GM18520 (cell line): Measurements from ENCODE around the gene NUMBL.

Experiments
- ATAC-seq: cut with Tn5 transposase; IDR thresholded peaks from one replicate; pipeline ENCODE4 v1.9.1; 2021; ENCODE audit not compliant: unreplicated experiment

The NUMBL gene

DNA sequence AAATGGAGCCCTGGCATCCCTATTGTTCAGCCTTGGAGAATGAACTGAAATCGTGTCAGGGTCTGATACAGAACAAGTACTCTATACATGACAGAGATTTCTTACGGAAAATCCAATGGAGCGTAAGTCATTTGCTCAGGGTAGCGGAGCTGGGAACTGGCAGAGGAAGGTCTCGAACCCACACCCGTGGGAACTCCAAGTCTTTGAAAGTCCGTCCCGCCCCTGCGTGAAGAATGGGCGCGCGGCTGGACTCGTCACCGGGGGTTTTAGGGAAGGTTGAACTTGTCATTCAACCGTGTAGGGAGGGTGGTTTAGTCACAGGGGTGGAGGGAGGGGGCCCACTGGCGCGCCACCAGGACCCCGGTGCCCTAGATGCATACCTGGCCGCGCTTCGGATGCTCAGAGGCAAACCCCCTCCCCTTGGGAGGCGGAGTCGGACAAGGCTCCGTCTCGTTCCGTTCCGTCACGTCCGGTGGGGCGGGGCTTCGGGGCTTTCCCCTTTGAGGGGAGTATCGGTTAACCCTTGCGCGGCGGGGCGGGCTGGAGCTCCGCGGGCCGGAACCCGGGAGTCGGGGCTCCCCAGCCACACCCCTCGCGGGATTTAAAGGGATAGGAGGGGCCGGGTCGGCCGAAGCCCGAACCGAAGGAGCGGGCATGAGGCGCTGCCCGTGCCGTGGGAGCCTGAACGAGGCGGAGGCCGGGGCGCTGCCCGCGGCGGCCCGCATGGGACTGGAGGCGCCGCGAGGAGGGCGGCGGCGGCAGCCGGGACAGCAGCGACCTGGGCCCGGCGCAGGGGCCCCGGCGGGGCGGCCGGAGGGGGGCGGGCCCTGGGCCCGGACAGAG is 26.3 kb upstream of the NUMBL start, which contains the start of the genes COQ8B and ITPKC:
COQ8B (minus strand) TSS at position 405 of the 843 bp plus-strand sequence. CDS start 2,254 bp downstream, outside the sequence.
ITPKC (plus strand) TSS at position 631 of the 843 bp plus-strand sequence; CDS start at position 655, 24 bp downstream.
- peak; percentile 68 for ATAC-seq

GRCh38 chr19:40716031-40716481 is 25.6 kb upstream of the NUMBL start:
- ATAC-seq = no peak

GRCh38 chr19:40714441-40715299 is 24.2 kb upstream of the NUMBL start:
- peak; percentile 41 for ATAC-seq

DNA sequence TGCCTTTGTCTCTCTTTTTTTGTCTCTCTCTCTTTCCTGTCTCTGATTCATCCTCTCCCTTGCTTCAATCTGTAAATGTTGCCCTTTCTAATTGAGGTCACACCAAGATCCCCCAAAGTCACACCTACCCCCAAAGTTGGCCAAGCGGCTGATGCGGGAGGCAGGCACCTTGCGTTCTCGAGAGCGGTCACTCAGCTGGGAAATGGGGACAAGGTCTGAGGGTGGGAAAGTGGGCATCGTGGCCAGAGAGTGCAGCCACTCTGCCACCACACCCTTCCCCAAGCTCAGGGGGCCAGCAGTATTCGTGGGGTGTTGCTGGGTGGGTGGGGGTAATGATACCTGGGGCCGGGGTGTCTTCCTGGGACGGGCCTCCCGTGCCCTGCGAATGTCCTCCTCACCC is 23.5 kb upstream of the NUMBL start:
- no peak for ATAC-seq

DNA sequence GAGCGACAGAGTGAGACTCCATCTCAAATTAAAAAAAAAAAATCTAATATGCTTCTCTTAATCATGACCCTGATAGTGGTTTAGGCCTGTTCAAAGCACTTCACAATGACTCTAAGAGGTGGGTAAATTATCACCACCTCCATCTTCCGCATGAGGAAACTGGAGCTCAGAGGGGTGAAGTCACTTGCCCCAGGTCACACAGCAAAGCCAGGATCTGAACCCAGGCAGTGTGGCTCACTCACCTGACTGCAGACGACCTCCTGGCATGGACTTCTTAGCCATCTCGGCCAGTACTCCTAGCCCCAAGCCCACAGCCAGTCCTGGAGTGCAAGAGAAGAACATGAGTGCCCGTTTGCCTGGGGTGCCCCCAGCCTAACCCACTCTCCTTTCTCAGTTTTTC is 19.4 kb upstream of the NUMBL start:
- no peak for ATAC-seq

GRCh38 chr19:40707615-40708014 is 17.2 kb upstream of the NUMBL start:
- no peak for ATAC-seq

DNA sequence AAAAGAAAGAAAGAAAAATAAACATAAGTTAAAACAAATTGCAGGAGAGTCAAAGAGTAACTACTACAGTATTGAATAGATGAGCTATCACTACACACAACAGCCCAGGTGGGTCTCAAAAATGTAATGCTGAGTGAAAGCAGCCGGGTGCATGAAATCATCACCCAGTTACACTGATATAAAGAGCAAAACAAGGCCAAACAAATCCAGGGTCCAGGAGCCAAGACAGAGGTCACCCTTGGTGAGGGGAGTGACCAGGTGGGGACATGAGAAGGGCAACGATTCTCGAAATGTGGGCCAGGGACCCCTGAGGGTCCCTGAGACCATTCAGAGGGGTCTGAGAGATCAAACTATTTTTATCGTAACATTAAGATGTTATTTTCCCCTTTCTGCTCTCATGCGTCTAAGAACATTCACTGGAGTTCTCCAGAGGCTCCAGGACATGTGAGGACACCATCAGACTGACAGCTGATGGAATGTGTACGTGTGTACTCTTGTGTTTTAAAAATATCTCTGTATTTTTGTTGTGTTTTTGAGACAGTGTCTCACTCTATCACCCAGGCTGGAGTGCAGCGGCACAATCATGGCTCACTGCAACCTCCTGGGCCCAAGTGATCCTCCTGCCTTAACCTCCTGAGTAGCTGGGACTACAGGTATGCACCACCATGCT is 15.6 kb upstream of the NUMBL start:
- no peak for ATAC-seq

- no peak for ATAC-seq
Observed at GRCh38 chr19:40705362-40705651, 14.9 kb upstream of the NUMBL start.

GRCh38 chr19:40704491-40705361 is 14.3 kb upstream of the NUMBL start:
- no peak for ATAC-seq

GRCh38 chr19:40703029-40703755 is 12.7 kb upstream of the NUMBL start:
- no peak for ATAC-seq

- ATAC-seq = no peak
Observed at GRCh38 chr19:40702337-40703012, 12.0 kb upstream of the NUMBL start.

GRCh38 chr19:40701758-40702157 is 11.3 kb upstream of the NUMBL start:
- ATAC-seq = no peak

GRCh38 chr19:40700083-40700482 is 9.6 kb upstream of the NUMBL start:
- ATAC-seq = no peak

DNA sequence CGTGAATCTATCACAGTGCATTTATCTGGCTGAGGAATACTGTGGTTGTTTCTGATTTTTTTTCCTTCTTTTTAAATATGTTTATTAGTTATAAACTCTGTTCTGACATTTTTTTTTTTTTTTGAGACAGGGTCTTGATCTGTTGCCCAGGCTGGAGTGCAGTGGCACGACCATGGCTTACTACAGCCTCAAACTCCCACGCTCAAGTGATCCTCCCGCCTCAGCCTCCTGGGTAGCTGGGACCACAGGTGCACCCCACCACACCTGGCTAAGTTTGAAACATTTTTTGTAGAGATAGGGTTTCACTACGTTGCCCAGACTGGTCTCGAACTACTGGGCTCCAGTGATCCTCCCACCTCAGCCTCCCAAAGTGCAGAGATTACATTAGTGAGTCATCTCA is 6.6 kb upstream of the NUMBL start:
- ATAC-seq = no peak

- no peak for ATAC-seq
Observed at GRCh38 chr19:40695881-40696280, 5.4 kb upstream of the NUMBL start.

DNA sequence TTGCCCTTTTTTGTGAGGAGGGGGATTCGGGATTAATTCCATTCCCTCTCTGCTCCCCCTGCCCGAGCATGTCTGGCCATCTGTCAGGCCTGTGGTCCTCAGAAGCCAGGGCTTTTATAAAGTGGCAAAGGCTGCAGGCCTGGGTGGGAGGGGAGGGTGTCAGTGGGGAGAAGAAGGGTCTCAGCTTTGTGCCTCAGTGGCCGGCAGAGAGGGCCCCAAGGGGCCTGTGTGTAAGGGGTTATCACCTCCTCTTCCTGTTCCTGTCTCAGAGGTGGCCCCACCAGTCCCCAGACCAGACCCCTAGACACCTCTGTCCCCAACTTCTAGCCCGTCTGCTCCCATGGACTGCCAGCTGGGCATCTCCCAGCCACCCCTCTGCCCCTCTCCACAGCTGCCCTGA is 3.4 kb upstream of the NUMBL start:
- ATAC-seq = no peak

- no peak for ATAC-seq
Observed at GRCh38 chr19:40693150-40693788, 2.8 kb upstream of the NUMBL start.

GRCh38 chr19:40692212-40692551 is 1.7 kb upstream of the NUMBL start:
- no peak for ATAC-seq
